ENCODE data around the gene LZTS3.
"Not testable (repeated sequence)": the region's sequence is repeated elsewhere in the genome, so short reads cannot be mapped to it uniquely, and the experiment has no call there.

LZTS3 gene

GRCh38 chr20:3172933-3173609 is at the start of gene LZTS3:
TSS of gene LZTS3 (minus strand) at chr20:3173549. CDS start at chr20:3167163, 6,386 bp downstream.
- peak; percentile 81 for DNase-seq (ENCODE audit: low spot score)

GRCh38 chr20:3221398-3222226 is 48.3 kb upstream of the LZTS3 start:
- DNase-seq (ENCODE audit: low spot score): no peak

GRCh38 chr20:3218307-3218988 is 45.1 kb upstream of the LZTS3 start:
- peak; percentile 86 for DNase-seq (ENCODE audit: low spot score)

- DNase-seq (ENCODE audit: low spot score): not testable (repeated sequence)
Observed at GRCh38 chr20:3215359-3215917, 42.1 kb upstream of the LZTS3 start.

GRCh38 chr20:3213226-3213625 is 39.9 kb upstream of the LZTS3 start:
- no peak for DNase-seq (ENCODE audit: low spot score)

- DNase-seq (ENCODE audit: low spot score): no peak
Observed at GRCh38 chr20:3210346-3210745, 37.0 kb upstream of the LZTS3 start.

GRCh38 chr20:3209946-3210317 is 36.6 kb upstream of the LZTS3 start:
- peak; percentile 51 for DNase-seq (ENCODE audit: low spot score)

GRCh38 chr20:3209257-3209945 is 36.1 kb upstream of the LZTS3 start, which contains the start of gene ITPA:
TSS of gene ITPA (plus strand) at chr20:3209498. CDS start at chr20:3209552, 54 bp downstream.
- DNase-seq (ENCODE audit: low spot score): peak; percentile 72

- peak; percentile 40 for DNase-seq (ENCODE audit: low spot score)
Observed at GRCh38 chr20:3208786-3209256, 35.5 kb upstream of the LZTS3 start.

- peak; percentile 95 for DNase-seq (ENCODE audit: low spot score)
Observed at GRCh38 chr20:3204124-3204794, 30.9 kb upstream of the LZTS3 start, which contains the start of gene DDRGK1. TSS of gene DDRGK1 (minus strand) at chr20:3204682. CDS start at chr20:3204627, 55 bp downstream.

- DNase-seq (ENCODE audit: low spot score): peak; percentile 46
Observed at GRCh38 chr20:3203315-3204123, 30.2 kb upstream of the LZTS3 start.

GRCh38 chr20:3202965-3203314 is 29.6 kb upstream of the LZTS3 start:
- DNase-seq (ENCODE audit: low spot score): no peak

- DNase-seq (ENCODE audit: low spot score): no peak
Observed at GRCh38 chr20:3199976-3200755, 26.8 kb upstream of the LZTS3 start.

GRCh38 chr20:3199206-3199605 is 25.9 kb upstream of the LZTS3 start:
- no peak for DNase-seq (ENCODE audit: low spot score)

- no peak for DNase-seq (ENCODE audit: low spot score)
Observed at GRCh38 chr20:3195590-3196237, 22.4 kb upstream of the LZTS3 start.

- DNase-seq (ENCODE audit: low spot score): no peak
Observed at GRCh38 chr20:3194617-3195280, 21.4 kb upstream of the LZTS3 start.

- no peak for DNase-seq (ENCODE audit: low spot score)
Observed at GRCh38 chr20:3193806-3194616, 20.7 kb upstream of the LZTS3 start.

Measured in hepatic stellate cell (primary cell).